GM18907 (cell line): ENCODE measurements around the gene ATP5PB.
A peak's percentile ranks its signal among the peaks of the same experiment; 100 is the strongest.

Experiments used
- ATAC-seq: cut with Tn5 transposase; IDR thresholded peaks from one replicate; pipeline ENCODE4 v1.9.1; 2021; ENCODE audit warnings: mild to moderate bottlenecking, moderate library complexity; ENCODE audit not compliant: unreplicated experiment

Gene ATP5PB

GRCh38 chr1:111474106-111474505, 24.8 kb downstream of the ATP5PB start:
- no peak for ATAC-seq

- no peak for ATAC-seq
Observed at GRCh38 chr1:111474521-111474920, 25.3 kb downstream of the ATP5PB start.

DNA sequence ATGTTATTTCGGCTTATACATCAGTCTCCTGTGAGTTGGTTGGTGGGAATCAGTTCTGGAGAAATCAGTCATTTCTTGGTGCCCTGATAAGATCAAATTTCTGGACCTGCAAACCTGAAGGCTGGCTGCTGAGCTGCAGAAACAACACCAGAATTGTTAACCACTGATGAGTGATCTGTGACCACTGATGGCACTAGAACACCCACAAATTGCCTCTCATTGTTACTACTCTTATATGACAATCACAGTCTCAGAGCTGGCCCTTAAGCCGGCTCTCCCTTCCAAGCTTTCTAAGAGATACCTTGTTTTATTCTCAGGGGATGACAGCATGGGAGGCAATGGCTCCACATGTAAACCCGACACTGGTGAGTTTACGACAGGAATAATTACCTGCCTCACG, 26.4 kb downstream of the ATP5PB start:
- peak; percentile 52 for ATAC-seq

GRCh38 chr1:111476214-111476613, 26.9 kb downstream of the ATP5PB start:
- ATAC-seq, result no peak

- ATAC-seq, result peak; percentile 68
Observed at GRCh38 chr1:111476761-111477309, 27.6 kb downstream of the ATP5PB start.

GRCh38 chr1:111480674-111481073, 31.4 kb downstream of the ATP5PB start:
- no peak for ATAC-seq

- no peak for ATAC-seq
Observed at GRCh38 chr1:111481387-111482221, 32.3 kb downstream of the ATP5PB start.

DNA sequence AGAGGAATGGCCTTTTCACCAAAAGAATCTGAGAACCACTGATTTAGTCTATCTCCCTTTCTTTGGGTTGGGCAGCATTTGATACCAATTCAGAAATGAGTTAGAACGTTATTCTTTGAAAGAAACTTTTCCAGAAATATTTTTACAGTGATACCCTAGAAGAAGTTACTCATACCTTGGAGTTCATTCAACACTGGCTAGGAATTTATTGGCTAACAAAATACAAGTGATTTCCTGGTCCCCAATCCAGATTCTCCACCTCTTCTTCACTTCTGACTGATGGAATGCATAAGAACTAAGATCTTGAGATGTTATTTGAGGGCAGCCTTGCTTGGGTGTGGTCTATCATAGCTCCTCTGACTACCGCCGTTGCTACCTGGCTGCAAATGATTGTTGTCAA, 33.9 kb downstream of the ATP5PB start:
- ATAC-seq, result no peak

GRCh38 chr1:111483876-111484275, 34.6 kb downstream of the ATP5PB start:
- ATAC-seq, result no peak

DNA sequence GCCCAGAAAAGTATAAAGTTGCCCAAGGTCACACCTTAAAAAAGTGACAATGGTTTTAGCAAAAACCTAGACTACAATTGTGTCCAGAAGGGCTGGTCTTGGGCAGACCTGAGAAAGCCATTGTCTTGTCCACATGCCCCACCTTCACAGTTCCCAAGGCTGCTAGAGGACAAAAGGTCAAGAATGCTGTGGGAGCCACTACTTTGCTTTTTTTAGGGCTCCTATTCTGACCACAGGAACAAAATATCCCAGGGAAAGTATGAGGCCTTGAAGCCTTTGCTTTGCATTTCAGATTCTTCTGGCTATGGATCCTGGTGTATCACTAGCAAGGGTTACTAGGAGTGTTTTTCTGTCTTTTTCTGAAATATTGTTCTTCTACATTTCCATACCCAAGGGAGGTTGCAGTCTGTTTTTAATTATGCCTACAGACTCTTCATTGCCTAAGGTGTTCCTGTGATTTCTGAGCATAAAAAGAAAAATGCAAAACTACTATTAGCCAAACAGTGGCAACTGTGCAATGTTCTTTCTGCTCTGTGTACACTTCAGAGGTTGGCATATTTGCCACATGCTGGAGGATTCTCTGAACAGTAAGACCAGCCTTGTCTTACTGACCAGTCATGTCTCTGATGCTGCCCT, 35.2 kb downstream of the ATP5PB start:
- ATAC-seq, result no peak

DNA sequence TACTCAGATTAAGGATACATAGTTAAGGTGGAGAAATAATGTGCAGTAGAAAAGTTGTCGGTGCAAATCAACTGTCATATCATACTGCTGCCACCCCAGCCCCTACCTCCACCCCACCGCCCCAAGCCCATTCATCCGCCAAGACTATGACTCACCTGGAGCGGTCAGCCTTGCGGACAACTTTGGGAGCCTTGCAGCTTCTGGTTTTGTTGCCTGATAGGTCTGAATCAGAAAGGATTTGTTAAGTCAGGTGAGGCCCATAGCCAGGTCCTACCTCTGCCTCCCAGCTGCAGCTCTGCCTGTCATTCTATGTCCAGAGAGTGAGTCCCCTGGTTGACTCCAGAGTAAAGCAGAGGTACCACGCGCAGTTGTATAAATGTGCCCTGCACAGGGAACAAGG, 37.2 kb downstream of the ATP5PB start:
- no peak for ATAC-seq

- ATAC-seq, result no peak
Observed at GRCh38 chr1:111487133-111487532, 37.9 kb downstream of the ATP5PB start.

- ATAC-seq, result no peak
Observed at GRCh38 chr1:111488669-111489068, 39.4 kb downstream of the ATP5PB start.

- no peak for ATAC-seq
Observed at GRCh38 chr1:111489604-111490003, 40.3 kb downstream of the ATP5PB start.

- no peak for ATAC-seq
Observed at GRCh38 chr1:111490220-111490619, 41.0 kb downstream of the ATP5PB start.

GRCh38 chr1:111491070-111491469, 41.8 kb downstream of the ATP5PB start:
- no peak for ATAC-seq

DNA sequence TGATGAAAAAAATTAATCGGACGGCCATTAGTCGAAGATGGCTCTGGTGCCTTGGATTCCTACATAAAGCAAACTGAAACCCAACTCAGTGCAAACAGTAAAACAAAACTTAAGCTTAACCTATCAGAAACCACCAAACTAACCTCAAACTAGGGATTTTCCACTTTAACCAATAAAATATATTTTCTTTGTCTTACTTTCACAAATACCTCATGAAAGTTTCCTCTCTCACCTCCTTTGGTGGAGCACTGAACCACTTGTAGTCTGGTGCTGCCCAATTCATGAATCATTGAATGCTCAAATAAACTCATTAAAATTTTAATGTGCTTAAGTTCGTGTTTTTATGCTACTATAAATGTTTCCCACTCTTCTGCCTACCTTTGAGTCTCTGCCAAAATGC, 47.1 kb downstream of the ATP5PB start:
- no peak for ATAC-seq

DNA sequence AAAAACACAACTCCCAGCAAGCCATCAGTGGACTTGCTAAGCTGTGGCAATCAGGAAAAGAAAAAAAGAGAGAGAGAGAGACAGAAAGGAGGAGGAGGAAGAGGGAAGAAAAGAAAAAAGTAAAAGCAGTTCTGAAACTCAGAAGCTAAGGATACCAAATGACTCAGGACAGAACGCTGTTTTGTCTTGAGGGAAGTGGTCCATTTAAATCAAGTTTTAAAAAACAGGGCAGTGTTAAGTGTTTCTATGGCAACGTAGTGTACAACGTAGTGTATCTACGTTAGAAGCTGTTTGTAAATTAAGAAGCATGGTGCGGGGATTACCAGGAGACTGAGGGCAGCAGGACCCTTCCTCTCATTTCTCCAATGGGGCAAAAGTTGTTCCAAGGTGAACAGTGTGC, 48.3 kb downstream of the ATP5PB start:
- no peak for ATAC-seq

GRCh38 chr1:111499026-111499785, 49.9 kb downstream of the ATP5PB start:
- no peak for ATAC-seq

- no peak for ATAC-seq
Observed at GRCh38 chr1:111501645-111502044, 52.4 kb downstream of the ATP5PB start.

DNA sequence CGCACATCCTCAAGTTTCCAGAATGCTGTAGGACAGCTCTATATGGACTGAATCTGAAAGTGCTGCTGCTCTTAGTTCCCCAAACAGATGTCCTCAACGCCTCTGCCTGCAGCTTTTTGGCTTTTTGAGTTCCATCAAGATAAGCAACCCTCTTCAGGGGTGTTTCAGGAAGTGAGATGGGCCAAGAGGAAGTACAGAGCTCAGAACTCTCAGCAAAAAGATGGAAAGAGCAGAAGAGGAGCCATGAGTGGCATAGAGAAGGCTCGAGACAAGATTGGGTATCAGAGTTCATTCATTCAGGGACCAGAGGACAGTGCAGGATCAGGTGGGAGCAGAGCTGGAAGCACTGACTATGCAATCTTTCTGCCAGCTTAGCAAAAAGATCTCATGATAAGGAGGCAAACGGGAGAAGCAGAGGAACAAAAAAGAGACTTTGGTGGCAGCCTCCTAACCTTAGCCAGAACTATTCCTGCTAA, 54.4 kb downstream of the ATP5PB start, which contains the start of the genes ADORA3 and TMIGD3:
TSS of gene ADORA3 (minus strand) at position 49 of the 476 bp plus-strand sequence. CDS start 279 bp downstream, outside the sequence.
TSS of gene TMIGD3 (minus strand) at position 49 of the 476 bp plus-strand sequence. CDS start 279 bp downstream, outside the sequence.
- ATAC-seq, result no peak
